K562 (cell line): Measurements from ENCODE around the gene KCTD7. TPM values are rescaled to one million over a fixed set of nuclear protein-coding genes. Genes with fewer than 3 reads are reported as not detected.

Experiments
- BMI1 ChIP-seq: fragments of 150-350 bp; IDR thresholded peaks from 2 replicates; pipeline ENCODE4 v1.6.1; 2014; ENCODE audit warnings: low read length
- DMBX1 ChIP-seq: fragments of 250-450 bp; sonication (Bioruptor Pico); IDR thresholded peaks from 2 replicates; pipeline ENCODE4 v1.8.0; 2022; ENCODE audit warnings: inconsistent platforms, mild to moderate bottlenecking, moderate library complexity, borderline replicate concordance
- HDAC8 ChIP-seq: fragments of 450-650 bp; IDR thresholded peaks from 2 replicates; pipeline ENCODE4 v1.6.1; 2016; ENCODE audit warnings: mild to moderate bottlenecking, missing genetic modification characterization, moderate library complexity, missing compliant biosample characterization
- IRF2 ChIP-seq: sonication (generic); formaldehyde crosslinking; IDR thresholded peaks from 2 replicates; pipeline ENCODE4 v1.8.1; 2022; ENCODE audit warnings: mild to moderate bottlenecking, missing genetic modification reagents
- KDM4B ChIP-seq, 2 experiments: fragments of 450-650 bp in 1 of 2; sonication (generic) in 1 of 2; IDR thresholded peaks; 2 replicates each; pipeline ENCODE4 v1.6.1; 2016 to 2017; ENCODE audit warnings: borderline replicate concordance in 2 of 2, antibody characterized with exemption in 1 of 2, low read depth in 1 of 2, mild to moderate bottlenecking in 1 of 2
- KHSRP ChIP-seq: fragments of 450-650 bp; IDR thresholded peaks from 2 replicates; pipeline ENCODE4 v1.6.1; 2017
- LARP7 ChIP-seq: fragments of 450-650 bp; IDR thresholded peaks from 2 replicates; pipeline ENCODE4 v1.6.1; 2016
- MBD2 ChIP-seq: sonication (generic); IDR thresholded peaks from 2 replicates; pipeline ENCODE4 v1.6.1; 2016; ENCODE audit warnings: low read depth, borderline replicate concordance
- MED1 ChIP-seq: sonication (generic); formaldehyde crosslinking; IDR thresholded peaks from 2 replicates; pipeline ENCODE4 v1.8.1; 2023; ENCODE audit warnings: missing genetic modification reagents, borderline replicate concordance
- MYBL2 ChIP-seq, 2 experiments: fragments of 450-650 bp in 1 of 2; sonication (generic) in 1 of 2; formaldehyde crosslinking in 1 of 2; IDR thresholded peaks; 2 replicates each; pipeline versions ENCODE4 v1.6.1 to v1.8.1; 2017 to 2022; ENCODE audit warnings: borderline replicate concordance in 1 of 2, inconsistent platforms in 1 of 2, low read depth in 1 of 2, mild to moderate bottlenecking in 1 of 2, missing genetic modification reagents in 1 of 2, moderate library complexity in 1 of 2
- PRDM10 ChIP-seq: fragments of 450-650 bp; IDR thresholded peaks from 2 replicates; pipeline ENCODE4 v1.6.1; 2018; ENCODE audit not compliant: partially characterized antibody
- RFX5 ChIP-seq: IDR thresholded peaks from 2 replicates; pipeline ENCODE4 v1.6.1; 2011; ENCODE audit warnings: low read depth, mild to moderate bottlenecking, improper control_type of control experiment, low read length
- RHOXF2B ChIP-seq: fragments of 250-450 bp; sonication (Bioruptor Pico); conservative IDR thresholded peaks from 2 replicates; pipeline ENCODE4 v1.5.1; 2021
- SMAD1 ChIP-seq: fragments of 150-350 bp; IDR thresholded peaks from 2 replicates; pipeline ENCODE4 v1.6.1; 2014; ENCODE audit warnings: low read length, low read depth; ENCODE audit not compliant: partially characterized antibody
- SMARCB1 ChIP-seq: IDR thresholded peaks from 2 replicates; pipeline ENCODE4 v1.6.1; 2011; ENCODE audit warnings: improper control_type of control experiment, low read depth; ENCODE audit not compliant: insufficient read length
- TGIF2 ChIP-seq: sonication (generic); formaldehyde crosslinking; IDR thresholded peaks from 2 replicates; pipeline ENCODE4 v1.8.1; 2022; ENCODE audit warnings: mild to moderate bottlenecking, missing genetic modification reagents, moderate library complexity
- USF1 ChIP-seq: sonication (generic); formaldehyde crosslinking; IDR thresholded peaks from 2 replicates; pipeline ENCODE4 v1.9.0; 2022; ENCODE audit warnings: mild to moderate bottlenecking, missing genetic modification reagents
- ZFPM2 ChIP-seq: fragments of 250-450 bp; sonication (Bioruptor Pico); IDR thresholded peaks from 2 replicates; pipeline ENCODE4 v1.5.1; 2022; ENCODE audit warnings: mild to moderate bottlenecking
- ZKSCAN1 ChIP-seq: fragments of 150-350 bp; IDR thresholded peaks from 2 replicates; pipeline ENCODE4 v1.6.1; 2016; ENCODE audit warnings: low read depth, low read length
- polyA plus RNA-seq, 8 experiments: library from polyadenylated mRNA; depleted of rRNA in 4 of 8; stranded (reverse) in 5 of 8; unstranded in 3 of 8; fragments of >200 nt; fragmentation: Nextera tagmentation in 2 of 8; fragmentation: Illumina TruSeq in 1 of 8; extraction: Ambion mirVana in 2 of 8; extraction: Trizol in 1 of 8; gene quantifications; 2 replicates each; pipeline versions ENCODE4 v1.2.1 to v1.2.3, GENCODE V29; 2011 to 2014; ENCODE audit warnings: inconsistent platforms in 1 of 8, missing spikeins in 1 of 8
- total RNA-seq, 7 experiments: library from RNA; depleted of rRNA in 6 of 7; stranded (reverse); fragments of >200 nt in 6 of 7; fragmentation: Illumina TruSeq in 2 of 7; extraction: Trizol in 2 of 7; gene quantifications; 2 replicates each; pipeline versions ENCODE4 v1.2.1 to v1.2.3, GENCODE V29; 2011 to 2021; ENCODE audit warnings: low replicate concordance in 1 of 7
- TF ChIP-seq, protein P1 (sequence below): sonication (generic); formaldehyde crosslinking; IDR thresholded peaks from 2 replicates; pipeline ENCODE4 v1.8.0; 2022; ENCODE audit warnings: mild to moderate bottlenecking, missing genetic modification reagents, borderline replicate concordance

KCTD7 gene
- total and polyA plus RNA-seq, 9 of the 15 experiments (the other 6 are each of a cell fraction or from before 2014, with no cell fraction given): 1.5 to 26.0 (median 9.0) TPM

DNA sequence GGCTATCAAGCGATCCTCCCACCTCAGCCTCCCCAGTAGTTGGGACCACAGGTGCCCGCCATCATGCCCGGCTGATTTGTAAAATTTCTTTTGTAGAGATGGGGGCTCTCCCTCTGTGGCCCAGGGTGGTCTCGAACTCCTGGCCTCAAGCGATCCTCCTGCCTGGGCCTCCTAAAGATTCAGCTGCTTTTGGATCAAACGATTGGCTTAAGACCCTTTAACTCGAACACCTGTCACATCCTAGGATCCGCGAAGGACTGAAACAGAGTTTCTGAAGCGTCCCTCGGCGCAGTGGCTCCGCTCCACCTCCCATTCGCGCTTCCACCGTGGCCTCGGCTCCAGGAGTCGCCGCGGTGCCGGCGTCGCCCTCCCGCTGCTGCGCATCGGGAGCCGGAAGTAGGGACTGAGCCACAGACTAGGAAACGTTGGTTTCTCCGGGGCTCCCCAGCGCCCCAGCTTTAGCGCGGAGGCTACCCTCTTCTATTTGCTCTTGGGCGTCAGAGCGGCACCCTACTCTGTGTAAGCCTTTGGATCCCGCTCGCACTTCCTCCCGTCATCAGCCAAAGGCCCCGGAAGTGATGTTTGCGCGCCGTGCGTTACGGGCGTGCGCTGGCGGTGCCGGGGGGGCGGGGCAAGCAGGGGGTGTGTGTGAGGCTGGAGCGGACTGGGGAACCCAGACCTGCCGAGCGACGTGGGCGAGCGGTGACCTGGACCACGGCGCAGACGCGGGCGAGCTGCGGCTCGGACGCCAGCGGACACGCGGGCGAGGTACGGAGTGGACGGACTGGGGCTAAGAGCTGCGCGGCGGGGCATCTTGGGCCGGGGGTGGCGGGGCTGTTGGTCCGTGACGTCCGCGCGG is 53.0 kb downstream of the KCTD7 start (continued):
- TF ChIP-seq PRDM10 (peak; percentile 76), MYBL2 (IDR thresholded peaks at IDR 0.05; ENCODE audit: low read depth) (no peak), MYBL2 (CRISPR knock-in tag; IDR thresholded peaks at IDR 0.05; ENCODE audit: borderline replicate concordance) (no peak), USF1 (CRISPR knock-in tag) (no peak), HDAC8 (tag) (no peak), ZFPM2 (CRISPR knock-in tag) (no peak), RFX5 (0 out of 2 replicates have a peak, but pooled peaks have one; percentile 43), MBD2 (peak; percentile 74; the same call in 1 of the 2 replicates), LARP7 (0 out of 2 replicates have a peak, but pooled peaks have one; percentile 21), IRF2 (no peak), BMI1 (no peak), KDM4B (IDR thresholded peaks at IDR 0.05; ENCODE audit: borderline replicate concordance in 2 of 2, low read depth in 1 of 2) (peak in 1 of 2 experiments; percentile 41; a peak in 1 of 4 replicates), MED1 (no peak), RHOXF2B (CRISPR knock-in tag) (0 out of 2 replicates have a peak, but pooled peaks have one; percentile 6), ZKSCAN1 (peak; percentile 70; the same call in 1 of the 2 replicates), DMBX1 (CRISPR knock-in tag) (peak; percentile 27; the same call in 1 of the 2 replicates), TGIF2 (no peak), SMAD1 (no peak), SMARCB1 (no peak), KHSRP (0 out of 2 replicates have a peak, but pooled peaks have one; percentile 26)
- TF ChIP-seq, protein P1, sequence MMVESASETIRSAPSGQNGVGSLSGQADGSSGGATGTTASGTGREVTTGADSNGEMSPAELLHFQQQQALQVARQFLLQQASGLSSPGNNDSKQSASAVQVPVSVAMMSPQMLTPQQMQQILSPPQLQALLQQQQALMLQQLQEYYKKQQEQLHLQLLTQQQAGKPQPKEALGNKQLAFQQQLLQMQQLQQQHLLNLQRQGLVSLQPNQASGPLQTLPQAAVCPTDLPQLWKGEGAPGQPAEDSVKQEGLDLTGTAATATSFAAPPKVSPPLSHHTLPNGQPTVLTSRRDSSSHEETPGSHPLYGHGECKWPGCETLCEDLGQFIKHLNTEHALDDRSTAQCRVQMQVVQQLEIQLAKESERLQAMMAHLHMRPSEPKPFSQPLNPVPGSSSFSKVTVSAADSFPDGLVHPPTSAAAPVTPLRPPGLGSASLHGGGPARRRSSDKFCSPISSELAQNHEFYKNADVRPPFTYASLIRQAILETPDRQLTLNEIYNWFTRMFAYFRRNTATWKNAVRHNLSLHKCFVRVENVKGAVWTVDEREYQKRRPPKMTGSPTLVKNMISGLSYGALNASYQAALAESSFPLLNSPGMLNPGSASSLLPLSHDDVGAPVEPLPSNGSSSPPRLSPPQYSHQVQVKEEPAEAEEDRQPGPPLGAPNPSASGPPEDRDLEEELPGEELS (CRISPR knock-in tag): no peak
